ENCODE results near the gene TMED9.

DNA sequence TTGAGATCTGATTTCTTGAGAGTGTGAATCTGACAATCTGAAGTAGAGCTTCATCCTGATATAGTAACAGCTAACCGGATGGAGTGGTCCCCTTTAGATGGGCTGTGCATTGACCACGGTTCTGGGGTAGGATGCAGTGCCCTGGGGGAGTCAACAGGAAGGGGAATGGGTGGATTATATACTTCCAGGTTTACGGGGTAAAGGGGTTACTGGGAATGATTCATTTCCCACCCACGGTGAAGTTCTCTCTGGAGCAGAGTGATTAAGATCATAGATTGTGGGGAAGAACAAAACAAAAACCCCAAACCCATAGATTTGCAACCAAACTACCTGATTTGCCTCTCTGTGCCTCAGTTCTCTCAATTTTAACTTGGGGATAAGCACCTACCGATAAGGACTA is 6.5 kb downstream of the TMED9 start:
- no peak for TF ChIP-seq POLR2AphosphoS5 (IDR thresholded peaks at IDR 0.05; ENCODE audit: low read depth, low read length)
- TF ChIP-seq, protein P1, sequence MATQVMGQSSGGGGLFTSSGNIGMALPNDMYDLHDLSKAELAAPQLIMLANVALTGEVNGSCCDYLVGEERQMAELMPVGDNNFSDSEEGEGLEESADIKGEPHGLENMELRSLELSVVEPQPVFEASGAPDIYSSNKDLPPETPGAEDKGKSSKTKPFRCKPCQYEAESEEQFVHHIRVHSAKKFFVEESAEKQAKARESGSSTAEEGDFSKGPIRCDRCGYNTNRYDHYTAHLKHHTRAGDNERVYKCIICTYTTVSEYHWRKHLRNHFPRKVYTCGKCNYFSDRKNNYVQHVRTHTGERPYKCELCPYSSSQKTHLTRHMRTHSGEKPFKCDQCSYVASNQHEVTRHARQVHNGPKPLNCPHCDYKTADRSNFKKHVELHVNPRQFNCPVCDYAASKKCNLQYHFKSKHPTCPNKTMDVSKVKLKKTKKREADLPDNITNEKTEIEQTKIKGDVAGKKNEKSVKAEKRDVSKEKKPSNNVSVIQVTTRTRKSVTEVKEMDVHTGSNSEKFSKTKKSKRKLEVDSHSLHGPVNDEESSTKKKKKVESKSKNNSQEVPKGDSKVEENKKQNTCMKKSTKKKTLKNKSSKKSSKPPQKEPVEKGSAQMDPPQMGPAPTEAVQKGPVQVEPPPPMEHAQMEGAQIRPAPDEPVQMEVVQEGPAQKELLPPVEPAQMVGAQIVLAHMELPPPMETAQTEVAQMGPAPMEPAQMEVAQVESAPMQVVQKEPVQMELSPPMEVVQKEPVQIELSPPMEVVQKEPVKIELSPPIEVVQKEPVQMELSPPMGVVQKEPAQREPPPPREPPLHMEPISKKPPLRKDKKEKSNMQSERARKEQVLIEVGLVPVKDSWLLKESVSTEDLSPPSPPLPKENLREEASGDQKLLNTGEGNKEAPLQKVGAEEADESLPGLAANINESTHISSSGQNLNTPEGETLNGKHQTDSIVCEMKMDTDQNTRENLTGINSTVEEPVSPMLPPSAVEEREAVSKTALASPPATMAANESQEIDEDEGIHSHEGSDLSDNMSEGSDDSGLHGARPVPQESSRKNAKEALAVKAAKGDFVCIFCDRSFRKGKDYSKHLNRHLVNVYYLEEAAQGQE (IDR thresholded peaks at IDR 0.05; ENCODE audit: insufficient read depth in 1 of 2, low read depth in 2 of 2, low read length in 2 of 2), result no peak
